Measurements from ENCODE around the gene TMEM31.

DNA sequence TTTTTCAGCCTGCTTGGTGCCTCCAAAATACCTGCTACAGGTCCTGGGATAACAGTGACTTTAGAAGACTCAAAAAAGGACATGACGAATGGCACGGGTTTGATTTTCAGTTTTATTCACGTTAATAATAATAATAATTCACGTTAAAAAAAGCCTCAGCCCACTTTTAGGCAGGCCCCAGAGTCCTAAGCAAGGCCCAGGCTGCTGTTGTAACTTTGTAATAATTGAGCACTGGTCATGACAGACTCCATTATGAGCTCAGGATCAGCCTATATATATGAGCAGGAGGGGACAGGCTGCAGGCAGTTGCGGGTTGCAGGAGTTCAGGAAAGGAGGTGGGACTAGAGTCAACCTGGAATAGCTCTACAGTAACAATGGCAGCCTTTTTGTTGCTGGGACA, at the start of gene TMEM31:
- TF ChIP-seq MYC (IDR thresholded peaks at IDR 0.05; ENCODE audit: low read depth, low read length) = no peak
- no peak for TF ChIP-seq MYC (CRISPR knock-in tag; IDR thresholded peaks at IDR 0.05; ENCODE audit: borderline replicate concordance, low read depth)
- TF ChIP-seq SMAD4 (CRISPR knock-in tag; conservative IDR thresholded peaks at IDR 0.05) = no peak
- TF ChIP-seq SMAD1 (IDR thresholded peaks at IDR 0.05; ENCODE audit: low read depth, low read length, partially characterized antibody) = no peak
- TF ChIP-seq IRF1 (CRISPR knock-in tag; IDR thresholded peaks at IDR 0.05; ENCODE audit: borderline replicate concordance) = no peak
- TF ChIP-seq PCBP1 (IDR thresholded peaks at IDR 0.05; ENCODE audit: low read depth, low read length, poor library complexity, severe bottlenecking) = no peak
- no peak for TF ChIP-seq ARHGAP35 (IDR thresholded peaks at IDR 0.05; ENCODE audit: partially characterized antibody)
- TF ChIP-seq POLR2AphosphoS2 (IDR thresholded peaks at IDR 0.05; ENCODE audit: low read length) = no peak

Measured in K562 (cell line).